Gastroesophageal sphincter (tissue), 4 donors: Measurements from ENCODE around the gene ATP6V1C2. TPM values are rescaled to one million over a fixed set of nuclear protein-coding genes. Genes with fewer than 3 reads are reported as not detected.

Source experiments
- ATAC-seq: fragments of 150-250 bp; one replicate; pipeline ENCODE4 v1.9.1; 2016; ENCODE audit warnings: mild to moderate bottlenecking, moderate library complexity
- H3K27ac ChIP-seq, 4 donors: fragments of 200-600 bp; sonication (generic) in 3 of 4; 1 replicate in 3 of 4; 2 replicates in 1 of 4; pipeline ENCODE4 v1.5.1; 2016 to 2019
- H3K27me3 ChIP-seq: fragments of 200-600 bp; sonication (generic); one replicate; pipeline ENCODE4 v1.5.1; 2019
- H3K36me3 ChIP-seq, 2 donors: fragments of 200-600 bp; sonication (generic); one replicate each; pipeline ENCODE4 v1.5.1; 2019; ENCODE audit warnings: control low read depth in 1 of 2
- H3K4me1 ChIP-seq, 3 donors: fragments of 200-600 bp; sonication (generic); 1 replicate in 2 of 3; 2 replicates in 1 of 3; pipeline ENCODE4 v1.5.1; 2016 to 2019; ENCODE audit warnings: control low read depth in 2 of 3
- H3K4me3 ChIP-seq, 2 donors: fragments of 200-600 bp; sonication (generic); one replicate each; pipeline ENCODE4 v1.5.1; 2019; ENCODE audit warnings: mild to moderate bottlenecking in 1 of 2, moderate library complexity in 1 of 2
- H3K9me3 ChIP-seq, 3 donors: fragments of 200-600 bp; sonication (generic); one replicate each; pipeline ENCODE4 v1.5.1; 2017 to 2019; ENCODE audit warnings: control low read depth in 2 of 3
- CTCF ChIP-seq, 4 experiments: fragments of 200-600 bp in 2 of 4; fragments of 450-650 bp in 2 of 4; sonication (generic) in 1 of 4; IDR thresholded peaks; one replicate each; pipeline ENCODE4 v1.5.1; 2017 to 2019; ENCODE audit warnings: antibody characterized with exemption in 4 of 4, mild to moderate bottlenecking in 2 of 4, moderate library complexity in 2 of 4
- EP300 ChIP-seq: sonication (generic); formaldehyde crosslinking; IDR thresholded peaks from one replicate; pipeline ENCODE4 v1.6.1; 2017; ENCODE audit warnings: antibody characterized with exemption, mild to moderate bottlenecking
- POLR2A ChIP-seq, 2 donors: fragments of 450-650 bp; IDR thresholded peaks; one replicate each; pipeline ENCODE4 v1.6.1; 2017; ENCODE audit warnings: antibody characterized with exemption in 2 of 2, mild to moderate bottlenecking in 2 of 2, moderate library complexity in 1 of 2
- POLR2AphosphoS5 ChIP-seq: sonication (generic); formaldehyde crosslinking; IDR thresholded peaks from one replicate; pipeline ENCODE4 v1.6.1; 2017; ENCODE audit warnings: antibody characterized with exemption
- WGBS, 2 donors: methylation state at CpG; one replicate each; pipeline ENCODE4 v1.1.5; 2018; ENCODE audit warnings: low coverage in 1 of 2; 5-methylcytosine and 5-hydroxymethylcytosine counted together
- total RNA-seq, 4 donors: library from RNA; depleted of rRNA; stranded (reverse); fragments of >200 nt; gene quantifications; one replicate each; pipeline ENCODE4 v1.1.0, GENCODE V29; 2016

ATP6V1C2 gene
- total RNA-seq, 4 donors from 2014 or later, result 0.42 to 0.45 TPM; not detected in 2

- no peaks in the 10 kb centered on the region for H3K9me3 ChIP-seq
- WGBS, 2 donors, result 78 to 93% methylated on average over 8 of the region's 12 CpGs
- no peak overlapping the region for H3K4me3 ChIP-seq
- ATAC-seq, result no peak
- H3K4me1 ChIP-seq, result no peaks in the 10 kb centered on the region
- H3K27ac ChIP-seq, result no peak overlapping the region
- H3K36me3 ChIP-seq, result peaks cover 2 to 100% of the 10 kb centered on the region in 2 donors
- H3K27me3 ChIP-seq, result no peaks in the 10 kb centered on the region
- TF ChIP-seq CTCF (IDR thresholded peaks at IDR 0.05) (no peak), EP300 (no peak), POLR2AphosphoS5 (no peak), POLR2A (IDR thresholded peaks at IDR 0.05) (no peak)
Observed at GRCh38 chr2:10786240-10786982, 65.0 kb downstream of the ATP6V1C2 start.

DNA sequence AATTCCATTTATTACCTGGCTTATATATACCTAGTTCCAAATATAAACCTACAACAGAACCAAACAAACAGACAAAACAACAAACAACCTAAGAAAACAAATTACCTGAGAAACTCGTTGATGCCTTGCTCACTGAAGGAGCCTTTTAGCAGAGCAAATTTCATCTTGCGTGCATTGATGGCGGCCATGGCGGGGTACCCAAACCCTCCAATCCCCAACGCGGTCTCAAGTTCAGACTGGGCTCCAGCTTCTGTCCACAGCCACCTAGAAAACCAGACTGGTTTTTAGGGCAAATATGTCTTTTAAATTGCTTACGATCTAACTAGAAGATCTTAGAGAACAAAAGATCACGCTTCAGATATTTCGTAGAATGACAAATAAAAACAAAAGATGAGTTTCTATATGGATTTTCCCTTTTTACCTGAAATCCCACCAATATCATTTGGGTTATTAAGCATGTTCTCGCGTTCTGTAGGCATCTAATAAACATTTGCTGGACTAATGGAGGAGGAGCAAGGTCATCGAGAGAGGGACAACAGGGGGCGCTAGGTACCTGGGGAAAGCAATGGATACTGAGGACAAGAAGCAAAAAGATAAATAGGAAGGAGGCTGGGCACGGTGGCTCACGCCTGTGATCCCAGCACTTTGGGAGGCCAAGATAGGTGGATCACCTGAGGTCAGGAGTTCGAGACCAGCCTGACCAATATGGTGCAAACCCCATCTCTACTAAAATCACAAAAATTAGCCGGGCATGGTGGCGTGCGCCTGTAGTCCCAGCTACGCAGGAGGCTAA is 65.9 kb downstream of the ATP6V1C2 start:
- no peak overlapping the region for H3K4me3 ChIP-seq
- TF ChIP-seq POLR2A (IDR thresholded peaks at IDR 0.05), result no peak
- TF ChIP-seq POLR2AphosphoS5, result no peak
- no peak for TF ChIP-seq EP300
- no peak for TF ChIP-seq CTCF (IDR thresholded peaks at IDR 0.05)
- 87 to 90% methylated on average over 8 to 20 of the region's 20 CpGs for WGBS, 2 donors
- H3K36me3 ChIP-seq, result peaks cover 3 to 100% of the 10 kb centered on the region in 2 donors
- ATAC-seq, result no peak
- H3K27ac ChIP-seq, result no peak overlapping the region
- H3K4me1 ChIP-seq, result peaks cover 0 to 2% (median 0%) of the 10 kb centered on the region in 3 donors
- no peaks in the 10 kb centered on the region for H3K27me3 ChIP-seq
- no peaks in the 10 kb centered on the region for H3K9me3 ChIP-seq

DNA sequence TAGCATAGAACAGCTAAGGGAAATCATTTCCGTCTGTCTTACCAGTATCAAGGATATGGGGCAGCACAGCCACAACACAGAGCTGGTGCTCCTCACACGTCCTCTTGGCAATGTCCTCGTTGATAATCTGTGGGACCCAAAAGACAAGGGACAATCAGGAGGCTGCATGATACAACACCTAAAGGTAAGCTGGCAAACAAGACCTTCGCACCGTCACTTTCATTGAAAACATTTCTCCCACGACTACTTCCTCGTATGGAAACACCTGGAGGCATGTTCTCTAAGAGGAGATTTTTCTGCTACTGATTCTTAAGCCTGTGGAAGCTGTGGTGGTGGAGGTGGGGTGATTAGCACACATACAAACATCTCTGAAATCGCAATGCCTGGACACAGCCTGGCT is 67.4 kb downstream of the ATP6V1C2 start:
- no peak for ATAC-seq
- Histone ChIP-seq H3K4me1 (peaks cover 0 to 5% (median 0%) of the 10 kb centered on the region in 3 donors), H3K4me3 (no peak overlapping the region), H3K27ac (no peak overlapping the region), H3K9me3 (no peaks in the 10 kb centered on the region), H3K27me3 (no peaks in the 10 kb centered on the region), H3K36me3 (peaks cover 3 to 100% of the 10 kb centered on the region in 2 donors)
- no peak for TF ChIP-seq POLR2A (IDR thresholded peaks at IDR 0.05)
- TF ChIP-seq POLR2AphosphoS5, result no peak
- no peak for TF ChIP-seq EP300
- TF ChIP-seq CTCF (IDR thresholded peaks at IDR 0.05), result no peak
- whole genome bisulfite sequencing, 2 donors, result 77 to 88% methylated on average over 7 to 8 of the region's 8 CpGs

DNA sequence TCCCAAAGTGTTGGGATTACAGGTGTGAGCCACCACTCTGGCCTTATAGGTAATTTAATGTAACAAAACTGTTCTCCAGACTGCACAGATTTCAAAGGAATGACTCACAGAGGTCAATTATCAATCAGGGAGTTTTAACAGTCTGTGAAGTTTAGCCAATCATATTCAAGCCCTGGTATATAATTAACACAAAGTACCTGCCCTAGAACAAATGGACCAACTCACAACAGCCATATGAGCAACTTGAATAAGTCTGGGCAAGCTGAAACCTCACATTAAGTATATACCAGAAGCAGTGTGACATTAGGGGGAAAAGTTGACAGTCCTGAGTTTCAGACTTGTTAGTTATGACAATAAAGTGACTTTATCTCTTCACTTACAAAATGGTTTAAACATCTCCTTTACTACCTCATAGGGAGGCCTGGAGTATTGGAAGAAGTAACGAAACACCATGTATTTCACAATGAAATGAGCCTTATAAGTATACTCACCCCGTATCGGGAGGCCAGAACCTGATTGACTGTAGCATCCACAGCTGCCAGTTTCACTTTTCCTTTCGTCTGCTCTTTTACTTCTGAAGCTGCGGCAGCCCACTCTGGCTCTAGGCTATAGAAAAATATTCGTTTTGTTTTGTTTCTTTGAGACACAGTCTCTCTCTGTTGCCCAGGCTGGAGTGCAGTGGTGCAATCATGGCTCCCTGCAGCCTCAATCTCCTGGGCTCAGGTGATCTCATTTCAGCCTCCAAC is 69.0 kb downstream of the ATP6V1C2 start:
- TF ChIP-seq POLR2A (IDR thresholded peaks at IDR 0.05) (no peak), POLR2AphosphoS5 (no peak), EP300 (no peak)
- Histone ChIP-seq H3K27ac (no peak overlapping the region), H3K9me3 (no peaks in the 10 kb centered on the region), H3K36me3 (peaks cover 3 to 98% of the 10 kb centered on the region in 2 donors), H3K27me3 (no peaks in the 10 kb centered on the region), H3K4me1 (peaks cover 0 to 5% (median 0%) of the 10 kb centered on the region in 3 donors), H3K4me3 (no peak overlapping the region)
- ATAC-seq, result no peak
- 86 to 91% methylated on average over 5 to 6 of the region's 6 CpGs for WGBS, 2 donors
